ENCODE results near the gene DNAJC15.

GRCh38 chr13:43058318-43058674 is 34.9 kb downstream of the DNAJC15 start:
- TF ChIP-seq TAF1 (IDR thresholded peaks at IDR 0.05; ENCODE audit: borderline replicate concordance, low read depth, low read length), result no peak
- TF ChIP-seq POLR2AphosphoS5 (IDR thresholded peaks at IDR 0.05; ENCODE audit: low read depth, low read length), result no peak
- no peak for TF ChIP-seq POLR2A (IDR thresholded peaks at IDR 0.05; ENCODE audit: low read depth, low read length)
